Measurements from ENCODE around the gene PLCG1.

- TF ChIP-seq CTCF (IDR thresholded peaks at IDR 0.05; ENCODE audit: insufficient read depth, low read length, poor library complexity, severe bottlenecking) (no peak), EZH2phosphoT487 (conservative IDR thresholded peaks at IDR 0.05; ENCODE audit: low read length) (no peak)
These were observed 59.4 kb downstream of the PLCG1 start for GRCh38 chr20:41196653-41197225.

All from SU-DHL-6 (cell line).